Neuronal stem cell (in vitro differentiated cells): ENCODE measurements around the gene HACD4.

Source experiments
- DNase-seq: peaks from one replicate; pipeline ENCODE4 v3.0.0-alpha.2; 2013; ENCODE audit warnings: low spot score
- H2AFZ ChIP-seq: one replicate; pipeline ENCODE4 v1.6.1; 2013; ENCODE audit warnings: mild to moderate bottlenecking, low read length, inconsistent platforms
- H2AK5ac ChIP-seq: 2 replicates; pipeline ENCODE4 v1.6.1; 2013; ENCODE audit warnings: low read depth, mild to moderate bottlenecking, inconsistent platforms, low read length, moderate library complexity, mixed read lengths
- H2BK120ac ChIP-seq: 2 replicates; pipeline ENCODE4 v1.6.1; 2013; ENCODE audit warnings: low read depth, mild to moderate bottlenecking, inconsistent platforms, low read length, moderate library complexity, mixed read lengths
- H2BK12ac ChIP-seq: one replicate; pipeline ENCODE4 v1.6.1; 2013; ENCODE audit warnings: low read length, inconsistent platforms
- H2BK15ac ChIP-seq: 2 replicates; pipeline ENCODE4 v1.6.1; 2013; ENCODE audit warnings: mild to moderate bottlenecking, low read length, inconsistent platforms, mixed read lengths
- H2BK5ac ChIP-seq: one replicate; pipeline ENCODE4 v1.6.1; 2013; ENCODE audit warnings: inconsistent platforms, mild to moderate bottlenecking, low read length, moderate library complexity
- H3K14ac ChIP-seq: one replicate; pipeline ENCODE4 v1.6.1; 2013; ENCODE audit warnings: low read length, inconsistent platforms
- H3K18ac ChIP-seq: 2 replicates; pipeline ENCODE4 v1.6.1; 2013; ENCODE audit warnings: low read length, inconsistent platforms
- H3K23ac ChIP-seq: 2 replicates; pipeline ENCODE4 v1.6.1; 2013; ENCODE audit warnings: low read depth, mild to moderate bottlenecking, mixed read lengths, low read length, inconsistent platforms; ENCODE audit not compliant: poor library complexity
- H3K27ac ChIP-seq: replicated peaks from 3 replicates; pipeline ENCODE4 v1.5.1; 2013; ENCODE audit warnings: low read length, inconsistent platforms
- H3K27me3 ChIP-seq, 3 experiments: 2 replicates each; pipeline ENCODE4 v1.6.1; 2013; ENCODE audit warnings: low read length in 3 of 3, mild to moderate bottlenecking in 2 of 3, inconsistent platforms in 1 of 3, low read depth in 1 of 3, mixed read lengths in 1 of 3, moderate library complexity in 1 of 3; ENCODE audit not compliant: control insufficient read depth in 3 of 3, insufficient read depth in 3 of 3
- H3K36me3 ChIP-seq, 2 donors: replicated peaks in 1 of 2; 2 replicates each; pipeline ENCODE4 v1.6.1; 2013; ENCODE audit warnings: low read length in 2 of 2; ENCODE audit not compliant: control insufficient read depth in 2 of 2, insufficient read depth in 2 of 2
- H3K4ac ChIP-seq: 2 replicates; pipeline ENCODE4 v1.6.1; 2013; ENCODE audit warnings: inconsistent platforms, mild to moderate bottlenecking, low read length, moderate library complexity
- H3K4me1 ChIP-seq, 2 donors: 1 replicate in 1 of 2; 2 replicates in 1 of 2; pipeline ENCODE4 v1.6.1; 2013; ENCODE audit warnings: low read length in 2 of 2, low read depth in 1 of 2; ENCODE audit not compliant: control insufficient read depth in 2 of 2, insufficient read depth in 1 of 2
- H3K4me2 ChIP-seq: one replicate; pipeline ENCODE4 v1.6.1; 2013; ENCODE audit warnings: mild to moderate bottlenecking, low read length, inconsistent platforms; ENCODE audit not compliant: insufficient read depth, poor library complexity, severe bottlenecking
- H3K4me3 ChIP-seq, 2 donors: 2 replicates each; pipeline ENCODE4 v1.5.1; 2013; ENCODE audit warnings: low read length in 2 of 2, mild to moderate bottlenecking in 2 of 2, inconsistent platforms in 1 of 2, moderate library complexity in 1 of 2
- H3K79me1 ChIP-seq: one replicate; pipeline ENCODE4 v1.6.1; 2013; ENCODE audit warnings: low read depth, mild to moderate bottlenecking, inconsistent platforms, low read length, moderate library complexity
- H3K9ac ChIP-seq: one replicate; pipeline ENCODE4 v1.6.1; 2013; ENCODE audit warnings: mild to moderate bottlenecking, low read depth, low read length, inconsistent platforms; ENCODE audit not compliant: poor library complexity
- H3K9me3 ChIP-seq, 2 donors: replicated peaks in 1 of 2; 2 replicates each; pipeline versions ENCODE3 to v1.6.1; 2013; ENCODE audit warnings: low read length in 2 of 2, mild to moderate bottlenecking in 2 of 2, inconsistent platforms in 1 of 2, low read depth in 1 of 2, mixed read lengths in 1 of 2, moderate library complexity in 1 of 2; ENCODE audit not compliant: control insufficient read depth in 2 of 2, insufficient read depth in 1 of 2
- H4K8ac ChIP-seq: one replicate; pipeline ENCODE4 v1.6.1; 2013; ENCODE audit warnings: low read depth, mild to moderate bottlenecking, inconsistent platforms, low read length, moderate library complexity
- H4K91ac ChIP-seq: one replicate; pipeline ENCODE4 v1.6.1; 2013; ENCODE audit warnings: low read length, low read depth, mild to moderate bottlenecking, inconsistent platforms; ENCODE audit not compliant: poor library complexity
- WGBS, 2 donors: extraction: QIAGEN DNeasy Blood & Tissue Kit; methylation state at CpG; one replicate each; pipeline ENCODE4 v1.1.7; 2013; ENCODE audit warnings: missing lambda C conversion rate in 2 of 2, mixed read lengths in 1 of 2; ENCODE audit not compliant: insufficient read length in 2 of 2, insufficient replicate concordance in 1 of 2; ENCODE audit errors: extremely low coverage in 2 of 2; 5-methylcytosine and 5-hydroxymethylcytosine counted together

The HACD4 gene

GRCh38 chr9:21023861-21024260 lies 7.6 kb downstream of the HACD4 start:
- Histone ChIP-seq H2BK5ac (no peak overlapping the region), H3K36me3 (no peaks in the 10 kb centered on the region), H3K9ac (no peak overlapping the region), H2BK120ac (no peak overlapping the region), H3K23ac (no peak overlapping the region), H2BK15ac (no peak overlapping the region), H3K27me3 (no peaks in the 10 kb centered on the region), H3K27ac (no peak overlapping the region), H3K14ac (no peak overlapping the region), H3K9me3 (no peaks in the 10 kb centered on the region), H4K8ac (no peak overlapping the region), H3K79me1 (no peaks in the 10 kb centered on the region), H3K4ac (no peak overlapping the region), H3K4me3 (no peak overlapping the region), H2AK5ac (no peak overlapping the region), H3K4me1 (no peaks in the 10 kb centered on the region), H2BK12ac (no peak overlapping the region), H4K91ac (no peak overlapping the region), H3K18ac (no peak overlapping the region), H3K4me2 (no peak overlapping the region), H2AFZ (no peak overlapping the region)
- no CpG with 5 or more reads among the region's 2 CpGs for WGBS, 2 donors
- DNase-seq = no peak

GRCh38 chr9:21018177-21018576 lies 13.3 kb downstream of the HACD4 start:
- H3K14ac ChIP-seq = no peak overlapping the region
- no peak overlapping the region for H4K91ac ChIP-seq
- H3K4me1 ChIP-seq = no peaks in the 10 kb centered on the region
- H3K9me3 ChIP-seq = no peaks in the 10 kb centered on the region
- no peaks in the 10 kb centered on the region for H3K79me1 ChIP-seq
- no peak overlapping the region for H2BK5ac ChIP-seq
- no peak overlapping the region for H4K8ac ChIP-seq
- no peak overlapping the region for H3K4ac ChIP-seq
- H3K4me2 ChIP-seq = no peak overlapping the region
- no peak overlapping the region for H3K23ac ChIP-seq
- no peak overlapping the region for H2BK12ac ChIP-seq
- no peak overlapping the region for H2BK120ac ChIP-seq
- DNase-seq = no peak
- no peak overlapping the region for H3K27ac ChIP-seq
- no peak overlapping the region for H2BK15ac ChIP-seq
- H3K36me3 ChIP-seq = no peaks in the 10 kb centered on the region
- H2AK5ac ChIP-seq = no peak overlapping the region
- no peak overlapping the region for H3K4me3 ChIP-seq
- H3K27me3 ChIP-seq = no peaks in the 10 kb centered on the region
- H3K9ac ChIP-seq = no peak overlapping the region
- no peak overlapping the region for H2AFZ ChIP-seq
- no peak overlapping the region for H3K18ac ChIP-seq
- no CpG with 5 or more reads among the region's 2 CpGs for WGBS, 2 donors

- no peak overlapping the region for H2AFZ ChIP-seq
- H2AK5ac ChIP-seq = no peak overlapping the region
- no peak for DNase-seq
- H3K4me3 ChIP-seq = no peak overlapping the region
- no peak overlapping the region for H3K4me2 ChIP-seq
- no peak overlapping the region for H4K8ac ChIP-seq
- WGBS, 2 donors = no CpG with 5 or more reads among the region's 2 CpGs
- no peak overlapping the region for H4K91ac ChIP-seq
- no peaks in the 10 kb centered on the region for H3K27me3 ChIP-seq
- no peaks in the 10 kb centered on the region for H3K9me3 ChIP-seq
- no peaks in the 10 kb centered on the region for H3K4me1 ChIP-seq
- no peak overlapping the region for H3K27ac ChIP-seq
- no peak overlapping the region for H3K23ac ChIP-seq
- no peak overlapping the region for H3K18ac ChIP-seq
- no peak overlapping the region for H3K4ac ChIP-seq
- no peaks in the 10 kb centered on the region for H3K79me1 ChIP-seq
- H3K36me3 ChIP-seq = no peaks in the 10 kb centered on the region
- no peak overlapping the region for H2BK5ac ChIP-seq
- H3K14ac ChIP-seq = no peak overlapping the region
- H2BK15ac ChIP-seq = no peak overlapping the region
- H3K9ac ChIP-seq = no peak overlapping the region
- H2BK12ac ChIP-seq = no peak overlapping the region
- H2BK120ac ChIP-seq = no peak overlapping the region
Measured at GRCh38 chr9:21016701-21017491, 14.5 kb downstream of the HACD4 start.

GRCh38 chr9:21015995-21016394 lies 15.4 kb downstream of the HACD4 start:
- Histone ChIP-seq H3K4me3 (no peak overlapping the region), H3K18ac (no peak overlapping the region), H3K23ac (no peak overlapping the region), H4K91ac (no peak overlapping the region), H4K8ac (no peak overlapping the region), H2BK5ac (no peak overlapping the region), H3K9ac (no peak overlapping the region), H2BK120ac (no peak overlapping the region), H3K27me3 (no peaks in the 10 kb centered on the region), H2AK5ac (no peak overlapping the region), H3K36me3 (no peaks in the 10 kb centered on the region), H3K79me1 (no peaks in the 10 kb centered on the region), H3K4ac (no peak overlapping the region), H2BK12ac (no peak overlapping the region), H3K9me3 (no peaks in the 10 kb centered on the region), H3K14ac (no peak overlapping the region), H2BK15ac (no peak overlapping the region), H3K4me1 (no peaks in the 10 kb centered on the region), H2AFZ (no peak overlapping the region), H3K27ac (no peak overlapping the region), H3K4me2 (no peak overlapping the region)
- no peak for DNase-seq
